Ureter (tissue), 1 donor: ENCODE data around the gene UNC79. TPM values are rescaled to one million over a fixed set of nuclear protein-coding genes. Genes with fewer than 3 reads are reported as not detected.

Source experiments
- DNase-seq: peaks from one replicate; pipeline ENCODE4 v3.0.0-alpha.2; 2020; ENCODE audit warnings: low spot score
- total RNA-seq: library from RNA; stranded (reverse); gene quantifications from one replicate; pipeline ENCODE4 v1.2.4, GENCODE V29; 2023
- donor health status: DM: yes; HTN: yes; CAD: no.

The UNC79 gene
- total RNA-seq, 1 donor from 2014 or later = not detected

GRCh38 chr14:93748208-93749075 lies 317.7 kb downstream of the UNC79 start:
- DNase-seq = no peak

GRCh38 chr14:93749076-93749420 lies 318.3 kb downstream of the UNC79 start:
- DNase-seq = no peak

GRCh38 chr14:93751946-93752655 lies 321.4 kb downstream of the UNC79 start:
- DNase-seq = no peak

GRCh38 chr14:93752980-93753561 lies 322.3 kb downstream of the UNC79 start:
- no peak for DNase-seq

GRCh38 chr14:93753647-93754046 lies 322.9 kb downstream of the UNC79 start:
- no peak for DNase-seq

GRCh38 chr14:93757206-93757605 lies 326.5 kb downstream of the UNC79 start:
- no peak for DNase-seq

Other genes starting within 250 kb of the UNC79 start
- gene MOAP1, start 246.0 kb upstream of the UNC79 start, total RNA-seq = 23.2 TPM
- 22.1 TPM for gene LYSET, start 245.6 kb upstream of the UNC79 start, total RNA-seq
- gene GON7, start 223.9 kb upstream of the UNC79 start, total RNA-seq = 9.6 TPM
- gene UBR7, start 223.7 kb upstream of the UNC79 start, total RNA-seq = 19.1 TPM
- 54.3 TPM for gene BTBD7, start 97.9 kb upstream of the UNC79 start, total RNA-seq
- gene COX8C, start 83.8 kb upstream of the UNC79 start, total RNA-seq = not detected